Endothelial cell of umbilical vein (primary cell): ENCODE results near the gene FIZ1. TPM values are rescaled to one million over a fixed set of nuclear protein-coding genes. Genes with fewer than 3 reads are reported as not detected.

Experiments
- BruUV-seq: library from RNA; stranded (reverse); fragments of 400-500 nt; replicated peaks from 2 replicates; lab custom pipeline; 2021; lab: Mats Ljungman, UMichigan
- CTCF ChIA-PET: fragments of 300-600, 350-600 bp; sonication (Branson Sonifier 250); formaldehyde crosslinking; loops from one replicate; lab custom pipeline; 2021; ENCODE audit warnings: antibody characterized with exemption, inconsistent platforms; lab: Charles Lee
- POLR2A ChIA-PET: fragments of 300-600, 350-600 bp; sonication (Branson Sonifier 250); formaldehyde crosslinking; loops from one replicate; lab custom pipeline; 2021; ENCODE audit warnings: antibody characterized with exemption, inconsistent platforms; lab: Charles Lee
- DNase-seq: peaks from one replicate; pipeline ENCODE4 v3.0.0-alpha.2; 2011; ENCODE audit warnings: low read depth, low spot score
- FAIRE-seq: peaks from 2 replicates; lab custom pipeline; 2011; peaks lifted over from hg19 to GRCh38; lab: Jason Lieb, UNC
- H2AFZ ChIP-seq: 2 replicates; pipeline ENCODE4 v1.6.0; 2012; ENCODE audit warnings: low read depth, low read length, control low read depth, inconsistent platforms
- H3K27ac ChIP-seq: 2 replicates; pipeline ENCODE4 v1.5.1; 2011; ENCODE audit warnings: low read depth, mild to moderate bottlenecking, control low read depth, low read length, moderate library complexity; ENCODE audit not compliant: insufficient read depth
- H3K27me3 ChIP-seq, 2 experiments: 2 replicates each; pipeline versions ENCODE4 v1.6.0 to v1.6.1; 2011; ENCODE audit warnings: low read length in 2 of 2, mixed read lengths in 1 of 2; ENCODE audit not compliant: control insufficient read depth in 2 of 2, insufficient read depth in 2 of 2
- H3K36me3 ChIP-seq, 2 experiments: 2 replicates in 1 of 2; 3 replicates in 1 of 2; pipeline ENCODE4 v1.5.1; 2011; ENCODE audit warnings: low read length in 2 of 2, mild to moderate bottlenecking in 1 of 2, moderate library complexity in 1 of 2; ENCODE audit not compliant: control insufficient read depth in 2 of 2, insufficient read depth in 2 of 2; ENCODE audit errors: extremely low read depth in 1 of 2
- H3K4me1 ChIP-seq: 3 replicates; pipeline ENCODE4 v1.5.1; 2011; ENCODE audit warnings: mild to moderate bottlenecking, low read length; ENCODE audit not compliant: control insufficient read depth, insufficient read depth; ENCODE audit errors: extremely low read depth
- H3K4me2 ChIP-seq: 2 replicates; pipeline ENCODE4 v1.6.1; 2011; ENCODE audit warnings: low read length, control low read depth, mixed read lengths; ENCODE audit not compliant: insufficient read depth
- H3K4me3 ChIP-seq, 3 experiments: fragments of 200-600 bp in 1 of 3; sonication (generic), shearing (Covaris generic) in 1 of 3; replicated peaks in 1 of 3; 2 replicates each; pipeline ENCODE4 v1.5.1; 2011 to 2016; ENCODE audit warnings: control low read depth in 3 of 3, low read length in 3 of 3, mild to moderate bottlenecking in 2 of 3, inconsistent platforms in 1 of 3, low read depth in 1 of 3, moderate library complexity in 1 of 3; ENCODE audit not compliant: insufficient read depth in 1 of 3
- H3K79me2 ChIP-seq: 2 replicates; pipeline ENCODE4 v1.6.0; 2012; ENCODE audit warnings: low read length, inconsistent platforms; ENCODE audit not compliant: control insufficient read depth, insufficient read depth
- H3K9ac ChIP-seq: replicated peaks from 2 replicates; pipeline ENCODE3; 2011; ENCODE audit warnings: low read length, control low read depth; ENCODE audit not compliant: insufficient read depth; ENCODE audit errors: extremely low read depth
- H3K9me1 ChIP-seq: replicated peaks from 3 replicates; pipeline ENCODE4 v1.6.0; 2011; ENCODE audit warnings: mild to moderate bottlenecking, low read length; ENCODE audit not compliant: control insufficient read depth, insufficient read depth; ENCODE audit errors: extremely low read depth
- H3K9me3 ChIP-seq: replicated peaks from 2 replicates; pipeline ENCODE4 v1.5.1; 2012; ENCODE audit warnings: low read length, inconsistent platforms; ENCODE audit not compliant: control insufficient read depth, insufficient read depth
- H4K20me1 ChIP-seq: replicated peaks from 2 replicates; pipeline ENCODE3; 2011; ENCODE audit warnings: mild to moderate bottlenecking, low read length; ENCODE audit not compliant: control insufficient read depth, insufficient read depth; ENCODE audit errors: extremely low read depth
- GATA2 ChIP-seq: IDR thresholded peaks from 2 replicates; pipeline ENCODE4 v1.7.0; 2011; ENCODE audit warnings: low read depth, mild to moderate bottlenecking, moderate library complexity, mixed read lengths, low read length; ENCODE audit not compliant: insufficient read length, insufficient read depth
- JUN ChIP-seq: IDR thresholded peaks from 2 replicates; pipeline ENCODE4 v1.6.1; 2011; ENCODE audit warnings: borderline replicate concordance, low read depth; ENCODE audit not compliant: insufficient read length, insufficient read depth
- MYC ChIP-seq: IDR thresholded peaks from one replicate; pipeline ENCODE4 v1.6.1; 2011; ENCODE audit warnings: mild to moderate bottlenecking, low read depth, low read length
- POLR2A ChIP-seq: IDR thresholded peaks from 2 replicates; pipeline ENCODE4 v1.6.1; 2012; ENCODE audit warnings: low read depth, mild to moderate bottlenecking, control low read depth, low read length
- POLR2AphosphoS5 ChIP-seq: IDR thresholded peaks from 2 replicates; pipeline ENCODE4 v1.6.1; 2012; ENCODE audit warnings: low read depth, mild to moderate bottlenecking, control low read depth, low read length, moderate library complexity; ENCODE audit not compliant: insufficient read depth
- dilution Hi-C: fragments of 300-500 bp; cut with MboI; formaldehyde crosslinking; loops from one replicate; pipeline ENCODE4 v1.15.0; 2019; ENCODE audit warnings: low sequenced_read_pairs; ENCODE audit not compliant: extremely low pct_ligation_motif_present
- intact Hi-C: fragments of 100-400 bp; cut with micrococcal nuclease; formaldehyde crosslinking; loops from one replicate; pipeline ENCODE4 v1.10.0; 2022
- polyA plus RNA-seq, 4 experiments: library from polyadenylated mRNA; depleted of rRNA in 3 of 4; stranded (reverse) in 3 of 4; unstranded in 1 of 4; fragments of >200 nt; gene quantifications; 2 replicates each; pipeline versions ENCODE4 v1.2.1 to v1.2.3, GENCODE V29; 2011 to 2012; ENCODE audit warnings: missing spikeins in 1 of 4
- total RNA-seq: library from RNA; stranded (reverse); gene quantifications from 2 replicates; pipeline ENCODE4 v1.2.3, GENCODE V29; 2021

The FIZ1 gene
- total and polyA plus RNA-seq, 2 donors (not counting 3 experiments of a cell fraction or from before 2014, with no cell fraction given), result 6.6 to 15.6 TPM

GRCh38 chr19:55580628-55581144, 18.6 kb downstream of the FIZ1 start, which contains the start of gene ZNF579:
Gene ZNF579, minus strand, starts transcription at chr19:55580848. Its CDS starts 1,209 bp downstream, at chr19:55579639.
- DNase-seq, result peak; percentile 81
- H3K9me1 ChIP-seq, result no peaks in the 10 kb centered on the region
- intact Hi-C loops, result loop anchor here (1.0 to 2.0 kb wide), 3 partner anchors 18 to 63 kb away; partner anchors contain the start of gene FIZ1

DNA sequence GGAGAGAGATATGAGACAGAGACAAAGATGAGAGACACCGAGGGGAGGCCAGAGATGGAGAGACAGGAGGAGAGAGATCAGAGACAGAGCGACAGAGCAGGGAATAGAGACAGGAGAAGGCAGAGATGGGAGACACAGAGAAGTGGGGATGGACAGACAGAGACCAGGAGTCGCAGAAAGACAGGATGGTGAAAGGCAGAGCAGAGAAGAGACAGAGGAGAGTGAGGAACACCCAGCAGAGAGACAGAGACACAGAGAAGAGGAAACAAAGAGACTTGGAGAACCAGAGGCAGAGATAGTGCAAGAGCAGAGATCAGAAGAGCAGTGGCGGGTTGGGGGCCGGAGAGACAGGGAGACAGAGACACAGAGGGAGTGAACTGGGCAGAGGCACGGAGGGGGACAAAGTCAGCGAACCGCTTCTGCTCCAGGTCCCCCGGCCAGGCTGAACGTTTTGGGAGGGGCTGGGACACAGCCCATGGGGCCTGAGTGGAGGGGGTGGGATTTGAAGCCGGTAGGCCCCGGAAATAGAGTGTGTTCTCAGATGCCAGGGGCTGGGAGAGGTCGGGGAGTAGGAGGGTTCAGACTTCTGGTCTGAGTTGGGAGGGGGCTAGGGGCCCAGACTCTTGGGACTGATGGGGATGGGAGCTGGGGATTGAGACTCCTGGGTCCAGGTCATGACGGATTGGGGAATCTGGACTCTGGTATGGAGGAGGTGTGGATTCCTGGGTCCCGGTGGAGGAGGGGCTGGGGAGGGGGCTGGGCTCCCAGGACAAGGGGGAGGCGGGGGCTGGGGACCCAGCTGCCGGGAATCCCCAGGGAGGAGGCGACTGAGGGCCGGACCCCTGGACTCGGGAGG, 19.3 kb downstream of the FIZ1 start:
- intact Hi-C loops, result loop anchor here (1.0 to 2.0 kb wide), 3 partner anchors 19 to 63 kb away; partner anchors contain the start of gene FIZ1
- ChIA-PET POLR2A (interaction anchor here (0.6 kb wide), 1 partner anchor 34 kb away, joined by 5 read pairs; no protein-coding TSS in a partner anchor), CTCF (interaction anchor here (1.0 kb wide), 1 partner anchor 76 kb away, joined by 3 read pairs; no protein-coding TSS in a partner anchor)
- Histone ChIP-seq H3K9ac (peak overlapping the region; percentile 83), H3K4me3 (peak overlapping the region; percentile 49 to 98 (median 84)), H4K20me1 (no peaks in the 10 kb centered on the region), H3K4me2 (peak overlapping the region; percentile 61), H3K79me2 (peaks cover 12% of the 10 kb centered on the region), H3K9me3 (no peaks in the 10 kb centered on the region), H2AFZ (peak overlapping the region; percentile 79), H3K4me1 (peaks cover 4% of the 10 kb centered on the region), H3K36me3 (peaks cover 0 to 7% of the 10 kb centered on the region in 2 experiments), H3K27ac (peak overlapping the region; percentile 59), H3K9me1 (no peaks in the 10 kb centered on the region), H3K27me3 (peaks cover 3 to 6% of the 10 kb centered on the region in 2 experiments)
- TF ChIP-seq POLR2A, result peak; percentile 17
- no peak for TF ChIP-seq JUN
- no peak for TF ChIP-seq GATA2
- FAIRE-seq (no peak), DNase-seq (peak; percentile 5)
- dilution Hi-C loops, result no loop called here
- TSS peak; percentile 26 for BruUV-seq

More at GRCh38 chr19:55580628-55581144, 18.6 kb downstream of the FIZ1 start, which contains the start of gene ZNF579:
- CTCF ChIA-PET, result interaction anchor here (0.6 to 1.0 kb wide), 3 partner anchors 24 to 77 kb away, joined by 3 read pairs; no protein-coding TSS in a partner anchor
- Histone ChIP-seq H3K79me2 (peaks cover 12% of the 10 kb centered on the region), H3K27me3 (peaks cover 4 to 7% of the 10 kb centered on the region in 2 experiments), H3K27ac (peak within 1 kb of the TSS; percentile 59), H3K9me3 (no peaks in the 10 kb centered on the region), H3K9ac (peak within 1 kb of the TSS; percentile 83), H2AFZ (peak within 1 kb of the TSS; percentile 99), H3K36me3 (peaks cover 0 to 7% of the 10 kb centered on the region in 2 experiments), H3K4me2 (peak within 1 kb of the TSS; percentile 78), H3K4me1 (peaks cover 4% of the 10 kb centered on the region), H3K4me3 (peak within 1 kb of the TSS; percentile 62 to 98 (median 84)), H4K20me1 (no peaks in the 10 kb centered on the region)
- TF ChIP-seq GATA2 (no peak), POLR2AphosphoS5 (peak; percentile 47), MYC (peak; percentile 58), POLR2A (peak; percentile 17)
- dilution Hi-C loops, result no loop called here
- FAIRE-seq, result peak; percentile 77
- BruUV-seq, result no TSS peak
- POLR2A ChIA-PET, result interaction anchor here (1.5 kb wide), 1 partner anchor 19 kb away, joined by 5 read pairs; the partner anchor contains the start of gene FIZ1
